IMR-90 (cell line): Measurements from ENCODE around the gene SYT8. TPM values are rescaled to one million over a fixed set of nuclear protein-coding genes. Genes with fewer than 3 reads are reported as not detected.

ENCODE experiments used
- ATAC-seq: fragments of 200-7000 bp; cut with Tn5 transposase; 2 replicates; pipeline ENCODE4 v1.9.1; 2020; ENCODE audit warnings: low read depth, mild to moderate bottlenecking, moderate library complexity
- BruUV-seq: library from RNA; stranded (reverse); fragments of 400-500 nt; replicated peaks from 2 replicates; lab custom pipeline; 2021; lab: Mats Ljungman, UMichigan
- CTCF ChIA-PET: fragments of 300-600 bp; formaldehyde crosslinking; extraction: SDS; loops from one replicate; lab custom pipeline; 2021; ENCODE audit warnings: antibody characterized with exemption; lab: Yijun Ruan, JAX
- POLR2A ChIA-PET: fragments of 300-600 bp; sonication (Branson Sonifier 250); formaldehyde crosslinking; loops from one replicate; lab custom pipeline; 2022; ENCODE audit warnings: antibody characterized with exemption; ENCODE audit not compliant: unreplicated experiment; lab: Charles Lee
- DNase-seq: peaks from one replicate; pipeline ENCODE4 v3.0.0; 2013
- H2AFZ ChIP-seq: replicated peaks from 2 replicates; pipeline ENCODE3; 2013; ENCODE audit warnings: low read length, mild to moderate bottlenecking; ENCODE audit not compliant: poor library complexity
- H2AK5ac ChIP-seq: 2 replicates; pipeline ENCODE4 v1.6.1; 2013; ENCODE audit warnings: low read depth, low read length, inconsistent platforms
- H2AK9ac ChIP-seq: replicated peaks from 2 replicates; pipeline ENCODE3; 2013; ENCODE audit warnings: mild to moderate bottlenecking, low read depth, low read length, moderate library complexity; ENCODE audit not compliant: poor library complexity
- H2BK120ac ChIP-seq: 2 replicates; pipeline ENCODE4 v1.6.1; 2013; ENCODE audit warnings: low read depth, low read length, inconsistent platforms
- H2BK15ac ChIP-seq: 3 replicates; pipeline ENCODE4 v1.6.1; 2013; ENCODE audit warnings: low read depth, low read length, inconsistent platforms
- H2BK20ac ChIP-seq: 2 replicates; pipeline ENCODE4 v1.6.1; 2013; ENCODE audit warnings: low read depth, mild to moderate bottlenecking, inconsistent platforms, low read length, moderate library complexity
- H2BK5ac ChIP-seq: 2 replicates; pipeline ENCODE4 v1.6.1; 2013; ENCODE audit warnings: mild to moderate bottlenecking, low read depth, low read length, inconsistent platforms; ENCODE audit not compliant: poor library complexity, severe bottlenecking
- H3K14ac ChIP-seq: replicated peaks from 2 replicates; pipeline ENCODE4 v1.6.1; 2013; ENCODE audit warnings: low read depth, low read length, inconsistent platforms
- H3K18ac ChIP-seq: 2 replicates; pipeline ENCODE4 v1.6.1; 2013; ENCODE audit warnings: low read depth, low read length, control low read depth
- H3K23ac ChIP-seq: 2 replicates; pipeline ENCODE4 v1.6.1; 2013; ENCODE audit warnings: low read depth, low read length, inconsistent platforms
- H3K27ac ChIP-seq: 2 replicates; pipeline ENCODE4 v1.5.1; 2013; ENCODE audit warnings: mild to moderate bottlenecking, control low read depth, low read length; ENCODE audit not compliant: insufficient read depth
- H3K27me3 ChIP-seq: 2 replicates; pipeline ENCODE4 v1.6.1; 2013; ENCODE audit warnings: low read length; ENCODE audit not compliant: control insufficient read depth, insufficient read depth
- H3K36me3 ChIP-seq: 2 replicates; pipeline ENCODE4 v1.6.1; 2013; ENCODE audit warnings: low read length, mixed read lengths; ENCODE audit not compliant: control insufficient read depth, insufficient read depth
- H3K4ac ChIP-seq: 2 replicates; pipeline ENCODE4 v1.6.1; 2013; ENCODE audit warnings: low read depth, low read length, inconsistent platforms
- H3K4me1 ChIP-seq: 2 replicates; pipeline ENCODE4 v1.6.1; 2013; ENCODE audit warnings: low read length, mixed read lengths; ENCODE audit not compliant: control insufficient read depth, insufficient read depth
- H3K4me2 ChIP-seq: 2 replicates; pipeline ENCODE4 v1.6.1; 2013; ENCODE audit warnings: low read depth, mild to moderate bottlenecking, control low read depth, low read length, moderate library complexity
- H3K4me3 ChIP-seq: 2 replicates; pipeline ENCODE4 v1.5.1; 2013; ENCODE audit warnings: low read depth, mild to moderate bottlenecking, control low read depth, low read length, moderate library complexity; ENCODE audit not compliant: insufficient read depth
- H3K56ac ChIP-seq: 2 replicates; pipeline ENCODE4 v1.6.1; 2013; ENCODE audit warnings: low read length, inconsistent platforms; ENCODE audit not compliant: insufficient read depth; ENCODE audit errors: extremely low read depth
- H3K79me1 ChIP-seq, 2 experiments: 2 replicates each; pipeline ENCODE4 v1.6.1; 2013; ENCODE audit warnings: low read length in 2 of 2, inconsistent platforms in 1 of 2, low read depth in 1 of 2
- H3K9ac ChIP-seq: 2 replicates; pipeline ENCODE4 v1.6.1; 2013; ENCODE audit warnings: low read depth, low read length, control low read depth
- H3K9me1 ChIP-seq: 2 replicates; pipeline ENCODE4 v1.6.1; 2013; ENCODE audit warnings: low read length, inconsistent platforms; ENCODE audit not compliant: insufficient read depth
- H3K9me3 ChIP-seq: 2 replicates; pipeline ENCODE4 v1.6.1; 2013; ENCODE audit warnings: low read length; ENCODE audit not compliant: control insufficient read depth, insufficient read depth
- H4K20me1 ChIP-seq: 2 replicates; pipeline ENCODE4 v1.6.1; 2013; ENCODE audit warnings: low read length, inconsistent platforms; ENCODE audit not compliant: insufficient read depth
- H4K5ac ChIP-seq: 2 replicates; pipeline ENCODE4 v1.6.1; 2013; ENCODE audit warnings: mild to moderate bottlenecking, low read depth, low read length, control low read depth
- H4K8ac ChIP-seq, 2 experiments: 2 replicates each; pipeline ENCODE4 v1.6.1; 2013; ENCODE audit warnings: low read depth in 2 of 2, low read length in 2 of 2, control low read depth in 1 of 2, inconsistent platforms in 1 of 2
- H4K91ac ChIP-seq: 2 replicates; pipeline ENCODE4 v1.6.1; 2013; ENCODE audit warnings: low read depth, low read length, inconsistent platforms; ENCODE audit not compliant: insufficient read depth
- CEBPB ChIP-seq: IDR thresholded peaks from 2 replicates; pipeline ENCODE4 v1.6.1; 2012; ENCODE audit warnings: low read depth, low read length, improper control_type of control experiment
- FOS ChIP-seq: fragments of 150-350 bp; IDR thresholded peaks from 2 replicates; pipeline ENCODE4 v1.6.1; 2016; ENCODE audit warnings: low read depth, low read length
- MAFK ChIP-seq: IDR thresholded peaks from 2 replicates; pipeline ENCODE4 v1.6.1; 2012; ENCODE audit warnings: low read depth, low read length, improper control_type of control experiment
- MAZ ChIP-seq: IDR thresholded peaks from 2 replicates; pipeline ENCODE4 v1.6.1; 2012; ENCODE audit warnings: low read depth, mild to moderate bottlenecking, low read length, improper control_type of control experiment, moderate library complexity, borderline replicate concordance
- MXI1 ChIP-seq: IDR thresholded peaks from 2 replicates; pipeline ENCODE4 v1.6.1; 2012; ENCODE audit warnings: low read depth, mild to moderate bottlenecking, low read length, moderate library complexity, borderline replicate concordance
- RAD21 ChIP-seq: IDR thresholded peaks from 2 replicates; pipeline ENCODE4 v1.6.1; 2012; ENCODE audit warnings: low read length, improper control_type of control experiment
- RCOR1 ChIP-seq: IDR thresholded peaks from 2 replicates; pipeline ENCODE4 v1.6.1; 2012; ENCODE audit warnings: mild to moderate bottlenecking, low read length, improper control_type of control experiment; ENCODE audit not compliant: insufficient replicate concordance
- RFX5 ChIP-seq: IDR thresholded peaks from 2 replicates; pipeline ENCODE4 v1.8.0; 2012; ENCODE audit warnings: low read depth, mild to moderate bottlenecking, low read length, moderate library complexity
- SMC3 ChIP-seq: fragments of 150-350 bp; IDR thresholded peaks from 2 replicates; pipeline ENCODE4 v1.6.1; 2016; ENCODE audit warnings: low read depth, mild to moderate bottlenecking, antibody characterized with exemption, low read length, moderate library complexity
- WGBS, 2 experiments: methylation state at CpG; one replicate each; pipeline versions ENCODE4 v1.1.5 to v1.1.7; 2013; ENCODE audit warnings: missing lambda C conversion rate in 2 of 2; ENCODE audit not compliant: insufficient read length in 1 of 2; ENCODE audit errors: extremely low coverage in 2 of 2; 5-methylcytosine and 5-hydroxymethylcytosine counted together
- dilution Hi-C: fragments of 300-500 bp; cut with HindIII; formaldehyde crosslinking; loops from one replicate; pipeline ENCODE4 v1.14.3; 2018; ENCODE audit warnings: low sequenced_read_pairs; ENCODE audit not compliant: unreplicated experiment
- in situ Hi-C: fragments of 300-500 bp; cut with MboI; formaldehyde crosslinking; loops from 3 replicates; pipeline ENCODE4 v1.14.3; 2019; ENCODE audit warnings: low sequenced_read_pairs, inconsistent platforms, mixed read lengths
- intact Hi-C: fragments of 100-400 bp; cut with micrococcal nuclease; formaldehyde crosslinking; loops from 2 replicates; pipeline ENCODE4 v1.10.0; 2022
- polyA plus RNA-seq, 3 experiments: library from polyadenylated mRNA; depleted of rRNA; stranded (reverse); fragments of >200 nt; gene quantifications; 2 replicates each; pipeline ENCODE4 v1.2.3, GENCODE V29; 2012; ENCODE audit warnings: low replicate concordance in 1 of 3
- total RNA-seq: library from RNA; depleted of rRNA; stranded (reverse); fragments of >200 nt; gene quantifications from 2 replicates; pipeline ENCODE4 v1.2.3, GENCODE V29; 2012
- TF ChIP-seq, protein P1 (sequence below): fragments of 150-350 bp; IDR thresholded peaks from 2 replicates; pipeline ENCODE4 v1.6.1; 2017; ENCODE audit warnings: mild to moderate bottlenecking, antibody characterized with exemption, low read length, low read depth
- TF ChIP-seq, protein P2 (sequence below): conservative IDR thresholded peaks from 2 replicates; pipeline ENCODE4 v1.5.1; 2012; ENCODE audit warnings: mild to moderate bottlenecking, low read depth, low read length, improper control_type of control experiment
- TF ChIP-seq, protein P3 (sequence below): fragments of 150-350 bp; IDR thresholded peaks from 2 replicates; pipeline ENCODE4 v1.6.1; 2016; ENCODE audit warnings: low read depth, mild to moderate bottlenecking, low read length, moderate library complexity, borderline replicate concordance

Gene SYT8
- total and polyA plus RNA-seq, 2 of the 4 experiments (the other 2 are of a cell fraction): not detected

DNA sequence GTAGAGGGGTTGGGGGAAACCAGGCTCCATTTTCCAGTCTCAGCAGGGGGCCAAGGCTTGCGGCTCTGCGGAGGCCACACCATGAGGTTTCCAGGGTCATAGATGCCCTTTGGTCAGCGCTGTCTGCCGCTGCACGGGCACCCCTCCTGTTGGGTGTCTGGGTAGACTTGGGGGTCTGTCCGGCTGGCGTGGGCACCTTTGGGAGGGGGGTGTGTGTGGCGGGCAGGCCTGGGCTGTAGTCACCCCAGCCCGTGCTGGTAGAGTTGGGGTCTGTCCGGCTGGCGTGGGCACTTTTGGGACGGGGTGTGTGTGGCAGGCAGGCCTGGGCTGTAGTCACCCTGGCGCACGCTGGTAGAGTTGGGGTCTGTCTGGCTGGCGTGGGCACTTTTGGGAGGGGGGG, 36.7 kb downstream of the SYT8 start:
- dilution Hi-C loops: no loop called here
- Histone ChIP-seq H3K56ac (no peak overlapping the region), H3K14ac (no peak overlapping the region), H3K18ac (no peak overlapping the region), H3K9me3 (no peaks in the 10 kb centered on the region), H3K4me3 (no peak overlapping the region), H3K4ac (no peak overlapping the region), H2BK5ac (no peak overlapping the region), H4K8ac (no peak overlapping the region), H3K9ac (no peak overlapping the region), H2BK15ac (no peak overlapping the region), H3K9me1 (no peaks in the 10 kb centered on the region), H2AK9ac (no peak overlapping the region), H3K27me3 (peaks cover 22% of the 10 kb centered on the region; the same call in 1 of the 2 replicates), H4K20me1 (no peaks in the 10 kb centered on the region), H3K4me2 (no peak overlapping the region), H2BK20ac (no peak overlapping the region), H3K79me1 (no peaks in the 10 kb centered on the region), H3K4me1 (peaks cover 1% of the 10 kb centered on the region; the same call in 1 of the 2 replicates), H4K5ac (no peak overlapping the region), H3K36me3 (no peaks in the 10 kb centered on the region), H2AK5ac (no peak overlapping the region), H2BK120ac (no peak overlapping the region), H3K23ac (no peak overlapping the region), H2AFZ (no peak overlapping the region), H4K91ac (no peak overlapping the region), H3K27ac (no peak overlapping the region)
- ATAC-seq (no peak), DNase-seq (no peak)
- TF ChIP-seq RFX5 (no peak), CEBPB (no peak), FOS (no peak), MAZ (no peak), MXI1 (no peak), RAD21 (no peak), SMC3 (no peak), MAFK (no peak), RCOR1 (no peak)
- TF ChIP-seq, protein P1, sequence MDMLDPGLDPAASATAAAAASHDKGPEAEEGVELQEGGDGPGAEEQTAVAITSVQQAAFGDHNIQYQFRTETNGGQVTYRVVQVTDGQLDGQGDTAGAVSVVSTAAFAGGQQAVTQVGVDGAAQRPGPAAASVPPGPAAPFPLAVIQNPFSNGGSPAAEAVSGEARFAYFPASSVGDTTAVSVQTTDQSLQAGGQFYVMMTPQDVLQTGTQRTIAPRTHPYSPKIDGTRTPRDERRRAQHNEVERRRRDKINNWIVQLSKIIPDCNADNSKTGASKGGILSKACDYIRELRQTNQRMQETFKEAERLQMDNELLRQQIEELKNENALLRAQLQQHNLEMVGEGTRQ: no peak
- TF ChIP-seq, protein P2, sequence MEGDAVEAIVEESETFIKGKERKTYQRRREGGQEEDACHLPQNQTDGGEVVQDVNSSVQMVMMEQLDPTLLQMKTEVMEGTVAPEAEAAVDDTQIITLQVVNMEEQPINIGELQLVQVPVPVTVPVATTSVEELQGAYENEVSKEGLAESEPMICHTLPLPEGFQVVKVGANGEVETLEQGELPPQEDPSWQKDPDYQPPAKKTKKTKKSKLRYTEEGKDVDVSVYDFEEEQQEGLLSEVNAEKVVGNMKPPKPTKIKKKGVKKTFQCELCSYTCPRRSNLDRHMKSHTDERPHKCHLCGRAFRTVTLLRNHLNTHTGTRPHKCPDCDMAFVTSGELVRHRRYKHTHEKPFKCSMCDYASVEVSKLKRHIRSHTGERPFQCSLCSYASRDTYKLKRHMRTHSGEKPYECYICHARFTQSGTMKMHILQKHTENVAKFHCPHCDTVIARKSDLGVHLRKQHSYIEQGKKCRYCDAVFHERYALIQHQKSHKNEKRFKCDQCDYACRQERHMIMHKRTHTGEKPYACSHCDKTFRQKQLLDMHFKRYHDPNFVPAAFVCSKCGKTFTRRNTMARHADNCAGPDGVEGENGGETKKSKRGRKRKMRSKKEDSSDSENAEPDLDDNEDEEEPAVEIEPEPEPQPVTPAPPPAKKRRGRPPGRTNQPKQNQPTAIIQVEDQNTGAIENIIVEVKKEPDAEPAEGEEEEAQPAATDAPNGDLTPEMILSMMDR: no peak
- TF ChIP-seq, protein P3, sequence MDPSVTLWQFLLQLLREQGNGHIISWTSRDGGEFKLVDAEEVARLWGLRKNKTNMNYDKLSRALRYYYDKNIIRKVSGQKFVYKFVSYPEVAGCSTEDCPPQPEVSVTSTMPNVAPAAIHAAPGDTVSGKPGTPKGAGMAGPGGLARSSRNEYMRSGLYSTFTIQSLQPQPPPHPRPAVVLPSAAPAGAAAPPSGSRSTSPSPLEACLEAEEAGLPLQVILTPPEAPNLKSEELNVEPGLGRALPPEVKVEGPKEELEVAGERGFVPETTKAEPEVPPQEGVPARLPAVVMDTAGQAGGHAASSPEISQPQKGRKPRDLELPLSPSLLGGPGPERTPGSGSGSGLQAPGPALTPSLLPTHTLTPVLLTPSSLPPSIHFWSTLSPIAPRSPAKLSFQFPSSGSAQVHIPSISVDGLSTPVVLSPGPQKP: no peak
- WGBS, 2 experiments: no CpG with 5 or more reads among the region's 15 CpGs
- intact Hi-C loops: no loop called here
- ChIA-PET POLR2A (no interaction called here), CTCF (no interaction called here)
- no TSS peak for BruUV-seq
- in situ Hi-C loops: no loop called here
